GM12873 (cell line): Measurements from ENCODE around the gene NAXE.

Experiments
- CTCF ChIP-seq: IDR thresholded peaks from 2 replicates; pipeline ENCODE4 v1.5.1; 2012; ENCODE audit warnings: low read depth, mild to moderate bottlenecking, moderate library complexity, low read length, control low read depth; ENCODE audit not compliant: insufficient read depth; ENCODE audit errors: missing control alignments

Gene NAXE

GRCh38 chr1:156582388-156583017 lies 9.1 kb upstream of the NAXE start:
- no peak for TF ChIP-seq CTCF

- TF ChIP-seq CTCF = peak; percentile 92
These were observed 7.6 kb upstream of the NAXE start for GRCh38 chr1:156583821-156584622.

GRCh38 chr1:156584813-156585212 lies 6.8 kb upstream of the NAXE start:
- TF ChIP-seq CTCF = peak; percentile 67

GRCh38 chr1:156586323-156586722 lies 5.3 kb upstream of the NAXE start:
- no peak for TF ChIP-seq CTCF

GRCh38 chr1:156586892-156587477 lies 4.6 kb upstream of the NAXE start:
- TF ChIP-seq CTCF = no peak

DNA sequence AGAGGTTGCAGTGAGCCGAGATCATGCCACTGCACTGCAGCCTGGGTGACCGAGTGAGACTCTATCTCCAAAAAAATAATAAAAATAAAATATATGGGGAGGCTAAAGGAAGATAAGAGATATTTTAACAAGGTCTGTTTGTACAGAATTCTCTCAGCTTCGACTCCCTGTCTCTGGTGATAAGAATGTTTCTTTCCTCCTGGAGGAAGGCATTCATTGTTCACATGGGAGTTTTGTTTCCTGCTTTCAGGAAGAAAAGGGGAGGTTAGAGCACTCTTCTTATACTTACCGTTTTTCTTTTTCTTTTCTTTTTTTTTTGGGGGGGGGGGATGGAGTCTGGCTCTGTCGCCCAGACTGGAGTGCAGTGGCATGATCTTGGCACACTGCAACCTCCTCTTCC lies 2.0 kb upstream of the NAXE start:
- TF ChIP-seq CTCF = no peak
